ENCODE results near the gene CPS1.

The CPS1 gene

GRCh38 chr2:210676067-210676466, 119.7 kb downstream of the CPS1 start:
- 94% methylated on average over 3 of the region's 3 CpGs for WGBS
- no peaks in the 10 kb centered on the region for H3K9me3 ChIP-seq (ENCODE audit: insufficient read depth, low read depth, low read length)
- no peak overlapping the region for H3K4me3 ChIP-seq (ENCODE audit: low read length)
- no peaks in the 10 kb centered on the region for H3K27me3 ChIP-seq (ENCODE audit: insufficient read depth, low read length)
- H3K9ac ChIP-seq (ENCODE audit: low read depth, low read length): no peak overlapping the region
- H3K4me1 ChIP-seq (ENCODE audit: insufficient read depth, low read length): no peaks in the 10 kb centered on the region
- H3K36me3 ChIP-seq (ENCODE audit: insufficient read depth, low read length): no peaks in the 10 kb centered on the region
- no peak overlapping the region for H3K27ac ChIP-seq (ENCODE audit: low read depth, low read length)

- Histone ChIP-seq H3K9ac (ENCODE audit: low read depth, low read length) (no peak overlapping the region), H3K27ac (ENCODE audit: low read depth, low read length) (no peak overlapping the region), H3K4me3 (ENCODE audit: low read length) (no peak overlapping the region), H3K36me3 (ENCODE audit: insufficient read depth, low read length) (no peaks in the 10 kb centered on the region), H3K9me3 (ENCODE audit: insufficient read depth, low read depth, low read length) (no peaks in the 10 kb centered on the region), H3K27me3 (ENCODE audit: insufficient read depth, low read length) (no peaks in the 10 kb centered on the region), H3K4me1 (ENCODE audit: insufficient read depth, low read length) (no peaks in the 10 kb centered on the region; the same call in 1 of the 2 replicates)
Measured at GRCh38 chr2:210681491-210681890, 125.1 kb downstream of the CPS1 start.

GRCh38 chr2:210686401-210686800, 130.0 kb downstream of the CPS1 start:
- Histone ChIP-seq H3K4me3 (ENCODE audit: low read length) (no peak overlapping the region), H3K4me1 (ENCODE audit: insufficient read depth, low read length) (no peaks in the 10 kb centered on the region; the same call in 1 of the 2 replicates), H3K9me3 (ENCODE audit: insufficient read depth, low read depth, low read length) (no peaks in the 10 kb centered on the region), H3K27me3 (ENCODE audit: insufficient read depth, low read length) (no peaks in the 10 kb centered on the region), H3K9ac (ENCODE audit: low read depth, low read length) (no peak overlapping the region), H3K27ac (ENCODE audit: low read depth, low read length) (no peak overlapping the region), H3K36me3 (ENCODE audit: insufficient read depth, low read length) (no peaks in the 10 kb centered on the region)
- WGBS: 81% methylated on average over 3 of the region's 3 CpGs

GRCh38 chr2:210687786-210688470, 131.5 kb downstream of the CPS1 start:
- WGBS: no CpG with 5 or more reads among the region's 1 CpG

GRCh38 chr2:210707900-210708299, 151.5 kb downstream of the CPS1 start:
- H3K27ac ChIP-seq (ENCODE audit: low read depth, low read length): no peak overlapping the region
- H3K36me3 ChIP-seq (ENCODE audit: insufficient read depth, low read length): no peaks in the 10 kb centered on the region
- no peaks in the 10 kb centered on the region for H3K9me3 ChIP-seq (ENCODE audit: insufficient read depth, low read depth, low read length)
- no peak overlapping the region for H3K4me3 ChIP-seq (ENCODE audit: low read length)
- H3K27me3 ChIP-seq (ENCODE audit: insufficient read depth, low read length): no peaks in the 10 kb centered on the region
- H3K9ac ChIP-seq (ENCODE audit: low read depth, low read length): no peak overlapping the region
- H3K4me1 ChIP-seq (ENCODE audit: insufficient read depth, low read length): no peaks in the 10 kb centered on the region; the same call in 1 of the 2 replicates
- WGBS: 91% methylated on average over 1 of the region's 2 CpGs

More at GRCh38 chr2:210687786-210688470, 131.5 kb downstream of the CPS1 start:
- no peak overlapping the region for H3K4me3 ChIP-seq (ENCODE audit: low read length)
- no peak overlapping the region for H3K27ac ChIP-seq (ENCODE audit: low read depth, low read length)
- no peaks in the 10 kb centered on the region for H3K36me3 ChIP-seq (ENCODE audit: insufficient read depth, low read length)
- no peak overlapping the region for H3K9ac ChIP-seq (ENCODE audit: low read depth, low read length)
- H3K27me3 ChIP-seq (ENCODE audit: insufficient read depth, low read length): no peaks in the 10 kb centered on the region
- no peaks in the 10 kb centered on the region; the same call in 1 of the 2 replicates for H3K4me1 ChIP-seq (ENCODE audit: insufficient read depth, low read length)
- no peaks in the 10 kb centered on the region for H3K9me3 ChIP-seq (ENCODE audit: insufficient read depth, low read depth, low read length)

- WGBS: 63% methylated on average over 2 of the region's 2 CpGs
- Histone ChIP-seq H3K36me3 (ENCODE audit: insufficient read depth, low read length) (no peaks in the 10 kb centered on the region), H3K4me3 (ENCODE audit: low read length) (no peak overlapping the region), H3K4me1 (ENCODE audit: insufficient read depth, low read length) (peaks cover 14% of the 10 kb centered on the region), H3K9me3 (ENCODE audit: insufficient read depth, low read depth, low read length) (no peaks in the 10 kb centered on the region), H3K27me3 (ENCODE audit: insufficient read depth, low read length) (no peaks in the 10 kb centered on the region), H3K27ac (ENCODE audit: low read depth, low read length) (no peak overlapping the region), H3K9ac (ENCODE audit: low read depth, low read length) (no peak overlapping the region)
Measured at GRCh38 chr2:210713122-210713521, 156.7 kb downstream of the CPS1 start.

DNA sequence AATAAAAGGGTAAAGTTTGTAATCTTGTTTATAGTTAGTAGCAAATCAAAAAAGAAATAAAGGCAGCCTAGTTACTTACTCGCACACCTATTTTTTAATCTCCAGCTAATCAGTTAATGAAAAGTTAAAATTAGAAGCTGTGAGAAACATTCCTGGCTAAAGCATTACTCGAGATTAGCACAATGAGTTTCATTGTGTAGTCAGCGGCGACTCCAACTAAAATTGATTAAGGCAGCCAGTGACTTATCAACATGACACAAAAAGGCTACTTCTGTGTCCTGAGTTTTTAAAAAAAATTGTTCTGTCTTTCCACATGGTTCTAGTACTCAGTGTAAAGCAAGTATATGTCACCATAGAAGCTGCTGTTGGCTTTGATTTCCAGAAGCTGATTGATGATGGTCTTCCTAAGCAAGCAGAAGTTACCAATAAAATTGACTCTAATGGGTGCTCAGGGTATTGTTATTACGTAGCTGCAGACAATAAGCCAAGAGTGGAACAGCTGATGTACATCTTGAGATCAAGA, 159.2 kb downstream of the CPS1 start:
- Histone ChIP-seq H3K9ac (ENCODE audit: low read depth, low read length) (no peak overlapping the region), H3K27ac (ENCODE audit: low read depth, low read length) (no peak overlapping the region), H3K4me1 (ENCODE audit: insufficient read depth, low read length) (peaks cover 32% of the 10 kb centered on the region), H3K4me3 (ENCODE audit: low read length) (no peak overlapping the region), H3K9me3 (ENCODE audit: insufficient read depth, low read depth, low read length) (no peaks in the 10 kb centered on the region), H3K36me3 (ENCODE audit: insufficient read depth, low read length) (no peaks in the 10 kb centered on the region), H3K27me3 (ENCODE audit: insufficient read depth, low read length) (no peaks in the 10 kb centered on the region)
- WGBS: 92% methylated on average over 5 of the region's 5 CpGs

- 79% methylated on average over 3 of the region's 3 CpGs for WGBS
- Histone ChIP-seq H3K4me3 (ENCODE audit: low read length) (no peak overlapping the region), H3K9me3 (ENCODE audit: insufficient read depth, low read depth, low read length) (no peaks in the 10 kb centered on the region), H3K9ac (ENCODE audit: low read depth, low read length) (no peak overlapping the region), H3K36me3 (ENCODE audit: insufficient read depth, low read length) (no peaks in the 10 kb centered on the region), H3K4me1 (ENCODE audit: insufficient read depth, low read length) (peaks cover 32% of the 10 kb centered on the region), H3K27me3 (ENCODE audit: insufficient read depth, low read length) (no peaks in the 10 kb centered on the region), H3K27ac (ENCODE audit: low read depth, low read length) (no peak overlapping the region)
Measured at GRCh38 chr2:210718503-210718902, 162.1 kb downstream of the CPS1 start.

GRCh38 chr2:210722092-210722491, 165.7 kb downstream of the CPS1 start:
- Histone ChIP-seq H3K4me1 (ENCODE audit: insufficient read depth, low read length) (peaks cover 28% of the 10 kb centered on the region), H3K4me3 (ENCODE audit: low read length) (no peak overlapping the region), H3K9me3 (ENCODE audit: insufficient read depth, low read depth, low read length) (no peaks in the 10 kb centered on the region), H3K27ac (ENCODE audit: low read depth, low read length) (no peak overlapping the region), H3K9ac (ENCODE audit: low read depth, low read length) (no peak overlapping the region), H3K27me3 (ENCODE audit: insufficient read depth, low read length) (no peaks in the 10 kb centered on the region), H3K36me3 (ENCODE audit: insufficient read depth, low read length) (no peaks in the 10 kb centered on the region)
- WGBS: 94% methylated on average over 3 of the region's 3 CpGs

DNA sequence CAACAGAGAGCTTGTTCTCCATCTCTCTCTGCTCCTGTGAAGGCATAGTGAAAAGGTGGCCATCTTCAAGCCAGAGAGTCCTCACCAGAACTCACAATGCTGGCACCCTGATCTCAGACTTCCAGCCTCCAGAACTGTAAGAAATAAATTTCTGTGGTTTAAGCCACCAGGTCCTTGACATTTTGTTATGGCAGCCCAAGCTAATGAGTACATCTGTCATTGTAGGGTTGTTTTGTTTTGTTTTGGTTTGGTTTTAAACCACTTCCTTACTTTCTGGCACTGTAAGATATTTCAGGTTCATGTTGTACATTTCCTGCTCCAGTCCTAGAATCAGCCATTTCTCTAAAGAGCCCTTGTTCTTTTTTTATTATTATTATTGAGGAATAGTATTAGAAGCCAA, 171.2 kb downstream of the CPS1 start:
- Histone ChIP-seq H3K9me3 (ENCODE audit: insufficient read depth, low read depth, low read length) (no peaks in the 10 kb centered on the region), H3K27ac (ENCODE audit: low read depth, low read length) (no peak overlapping the region), H3K4me3 (ENCODE audit: low read length) (no peak overlapping the region), H3K9ac (ENCODE audit: low read depth, low read length) (no peak overlapping the region), H3K4me1 (ENCODE audit: insufficient read depth, low read length) (no peaks in the 10 kb centered on the region), H3K27me3 (ENCODE audit: insufficient read depth, low read length) (no peaks in the 10 kb centered on the region), H3K36me3 (ENCODE audit: insufficient read depth, low read length) (no peaks in the 10 kb centered on the region)

Measured in HUES64 (cell line).